T-helper 1 cell (primary cell): ENCODE measurements around the gene CGAS.
"Not testable (repeated sequence)": the region's sequence is repeated elsewhere in the genome, so short reads cannot be mapped to it uniquely, and the experiment has no call there.

Experiments
- DNase-seq, 5 donors: peaks; one replicate each; pipeline ENCODE4 v3.0.0-alpha.2; 2012 to 2020

CGAS gene

DNA sequence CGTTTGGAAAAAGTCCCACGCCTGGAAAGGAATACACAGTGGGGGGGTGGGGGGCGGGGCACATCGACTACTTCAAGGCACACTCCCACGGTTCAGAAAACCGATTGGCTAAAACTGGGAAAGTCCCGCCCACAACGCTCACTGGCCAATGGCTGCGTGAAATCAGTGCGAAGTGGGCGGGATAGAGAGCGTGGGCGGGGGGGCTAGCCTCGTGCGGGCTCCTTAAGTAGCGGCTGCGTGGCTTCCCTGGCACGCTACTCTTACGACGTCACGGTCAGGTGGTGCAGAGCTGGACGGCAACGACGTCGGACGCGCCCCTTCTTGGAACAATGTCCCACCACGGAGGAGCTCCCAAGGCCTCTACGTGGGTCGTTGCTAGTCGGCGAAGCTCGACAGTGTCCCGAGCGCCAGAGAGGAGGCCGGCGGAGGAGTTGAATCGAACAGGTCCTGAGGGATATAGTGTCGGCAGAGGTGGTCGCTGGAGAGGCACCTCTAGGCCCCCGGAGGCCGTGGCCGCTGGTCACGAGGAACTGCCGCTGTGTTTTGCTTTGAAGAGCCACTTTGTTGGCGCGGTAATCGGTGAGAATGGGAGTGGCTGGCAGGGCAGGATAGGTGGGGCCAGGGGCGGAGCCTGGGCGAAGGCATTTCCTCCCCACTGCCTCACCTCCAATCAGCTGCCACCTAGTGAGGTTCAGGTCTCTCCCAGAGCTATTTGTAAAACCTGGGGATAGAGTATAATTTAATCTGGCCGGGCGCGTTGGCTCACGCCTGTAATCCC is 57.3 kb downstream of the CGAS start, which contains the start of gene DDX43:
Gene DDX43, plus strand, starts transcription at position 252 of the 778 bp plus-strand sequence. Its CDS starts 78 bp downstream, at position 330.
- DNase-seq, result peak; percentile 22 to 33 (median 31)

DNA sequence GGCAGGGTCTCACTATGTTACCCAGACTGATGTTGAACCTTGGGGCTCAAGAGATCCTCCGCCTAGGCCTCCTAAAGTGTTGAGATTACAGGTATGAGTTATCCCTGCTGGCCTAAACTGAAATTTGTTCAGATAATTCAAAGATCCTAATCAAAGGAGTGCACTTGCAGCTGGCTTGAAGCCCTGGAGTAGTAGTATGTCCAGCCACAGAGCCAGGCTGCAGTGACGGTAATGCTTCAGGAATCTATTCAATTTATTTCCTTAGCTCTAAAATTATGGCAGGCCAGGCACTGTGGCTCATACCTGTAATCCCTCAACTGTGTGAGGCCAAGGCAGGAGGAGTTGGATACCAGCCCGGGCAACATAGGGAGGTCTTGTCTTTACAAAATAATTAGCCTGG is 58.8 kb downstream of the CGAS start:
- DNase-seq, result no peak

DNA sequence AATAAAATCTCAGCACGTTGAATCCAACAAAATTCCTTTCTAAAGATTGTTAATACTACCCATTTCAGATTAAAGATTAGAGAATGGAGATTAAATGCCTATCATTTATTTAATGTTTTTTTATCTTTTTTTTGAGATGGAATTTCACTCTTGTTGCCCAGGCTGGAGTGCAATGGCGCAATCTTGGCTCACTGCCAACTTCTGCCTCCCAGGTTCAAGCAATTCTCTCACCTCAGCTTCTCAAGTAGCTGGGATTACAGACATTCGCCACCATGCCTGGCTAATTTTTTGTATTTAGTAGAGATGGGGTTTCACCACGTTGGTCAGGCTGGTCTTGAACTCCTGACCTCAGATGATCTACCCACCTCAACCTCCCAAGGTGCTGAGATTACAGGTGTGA is 59.9 kb downstream of the CGAS start:
- DNase-seq, result not testable (repeated sequence)

DNA sequence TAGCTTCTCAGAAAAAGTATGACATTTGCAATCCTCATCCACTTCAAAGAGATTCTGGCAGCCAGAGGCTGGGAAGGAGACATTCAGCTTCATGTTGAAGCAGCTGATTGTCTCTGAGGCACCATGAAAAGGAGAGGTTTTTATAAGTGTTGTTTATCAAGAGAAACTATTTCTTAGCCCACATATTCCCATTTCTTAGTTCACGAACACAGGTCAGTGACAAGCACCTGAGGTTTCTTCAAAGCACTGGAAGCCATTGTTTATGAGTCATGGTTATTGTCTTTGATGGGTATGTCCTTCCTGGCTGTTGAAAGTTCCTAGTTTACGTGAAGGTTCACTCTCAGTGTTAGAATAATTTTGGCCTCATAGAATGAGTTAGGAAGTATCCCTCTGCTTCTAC is 60.4 kb downstream of the CGAS start:
- DNase-seq, result no peak

DNA sequence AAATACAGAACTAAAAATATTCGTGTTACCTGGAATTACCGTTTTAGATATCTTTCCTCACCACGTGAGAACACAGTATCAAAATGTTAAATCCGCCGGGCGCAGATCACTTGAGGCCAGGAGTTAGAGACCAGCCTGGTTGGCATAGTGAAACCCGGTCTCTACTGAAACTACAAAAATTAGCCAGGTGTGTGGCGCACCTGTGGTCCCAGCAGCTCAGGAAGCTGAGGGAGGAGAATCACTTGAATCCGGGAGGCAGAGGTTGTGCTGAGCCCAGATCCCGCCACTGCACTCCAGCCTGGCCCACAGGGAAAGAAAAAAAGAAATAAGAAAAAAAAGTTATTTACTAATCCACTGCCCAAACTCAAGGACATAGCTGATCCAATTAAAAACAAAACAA is 62.2 kb downstream of the CGAS start:
- DNase-seq, result no peak

DNA sequence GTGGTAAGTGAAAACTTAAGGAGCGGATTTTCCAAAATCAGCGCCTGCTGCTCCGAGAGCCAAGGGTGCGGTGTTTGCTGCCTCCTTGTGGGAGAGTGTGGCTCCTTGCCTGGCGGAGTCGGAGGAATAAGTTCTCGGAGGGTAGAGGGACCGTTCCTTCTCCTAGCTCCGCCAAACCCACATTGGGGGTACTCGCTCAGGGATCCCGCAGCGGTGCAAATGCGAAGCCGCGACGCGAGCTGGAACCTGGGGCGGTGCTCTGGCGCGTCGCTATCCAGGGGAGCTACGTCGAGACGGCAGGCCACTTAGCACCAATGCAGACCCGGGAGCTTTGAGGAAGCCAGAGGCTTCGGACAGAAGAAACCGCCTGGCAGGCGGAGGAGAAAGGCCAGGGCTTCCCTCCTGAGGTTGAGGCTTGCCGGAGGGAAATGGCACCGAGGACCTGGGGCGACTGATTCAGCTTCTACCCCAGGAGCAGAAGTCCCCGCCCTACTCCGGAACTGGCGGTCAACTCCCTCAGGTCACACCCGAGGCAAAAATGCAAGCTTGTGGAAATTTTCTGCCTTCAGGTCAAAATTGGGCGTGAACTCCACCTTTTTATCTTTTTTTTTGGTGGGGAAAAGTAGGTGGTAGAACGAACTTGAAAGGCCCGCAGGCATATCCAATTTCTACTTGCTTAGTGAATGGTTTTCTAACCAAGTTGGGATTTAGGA is 63.1 kb downstream of the CGAS start:
- DNase-seq, result peak; percentile 18 to 79 (median 34)

DNA sequence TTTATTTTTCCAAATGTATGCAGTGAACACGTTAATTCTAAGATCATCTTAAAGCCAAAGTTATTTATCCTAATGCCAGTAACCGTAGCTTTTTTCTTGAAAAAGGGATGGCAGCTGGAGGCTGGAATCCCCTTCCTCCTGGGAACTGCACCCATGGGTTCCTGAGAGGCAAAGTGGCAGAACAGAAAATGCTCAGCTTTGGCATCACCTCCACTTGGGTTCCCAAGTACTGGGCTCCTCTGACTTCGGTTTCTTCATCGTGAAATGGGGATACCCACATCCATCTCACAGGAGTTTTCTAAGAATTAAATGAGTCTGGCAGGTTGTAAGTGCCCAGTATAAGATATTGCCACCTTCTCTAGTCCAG is 63.7 kb downstream of the CGAS start:
- DNase-seq, result no peak

DNA sequence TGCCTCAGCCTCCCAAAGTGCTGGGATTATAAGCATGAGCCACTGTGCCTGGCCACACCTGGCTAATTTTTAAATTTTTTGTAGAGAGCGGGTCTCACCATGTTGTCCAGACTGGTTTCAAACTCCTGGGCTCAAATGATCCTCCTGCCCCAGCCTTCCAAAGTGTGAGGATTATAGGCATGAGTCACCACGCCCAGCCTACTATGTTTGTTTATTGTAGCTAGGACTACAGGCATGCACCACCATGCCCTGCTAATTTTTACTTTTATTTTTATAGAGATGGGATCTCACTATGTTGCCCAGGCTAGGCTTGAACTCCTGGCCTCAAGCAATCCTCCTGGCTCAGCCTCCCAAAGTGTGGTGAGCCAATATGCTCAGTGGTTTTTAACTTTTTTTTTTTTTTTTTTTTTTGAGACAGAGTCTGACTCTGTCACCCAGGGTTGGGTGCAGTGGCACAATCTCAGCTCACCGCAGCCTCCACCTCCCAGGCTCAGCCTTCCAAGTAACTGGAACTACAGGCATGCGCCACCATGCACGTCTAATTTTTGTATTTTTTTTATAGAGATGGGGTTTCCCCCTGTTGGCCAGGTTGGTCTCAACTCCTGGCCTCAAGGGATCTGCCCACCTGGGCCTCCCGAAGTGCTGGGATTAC is 69.5 kb downstream of the CGAS start:
- no peak for DNase-seq

DNA sequence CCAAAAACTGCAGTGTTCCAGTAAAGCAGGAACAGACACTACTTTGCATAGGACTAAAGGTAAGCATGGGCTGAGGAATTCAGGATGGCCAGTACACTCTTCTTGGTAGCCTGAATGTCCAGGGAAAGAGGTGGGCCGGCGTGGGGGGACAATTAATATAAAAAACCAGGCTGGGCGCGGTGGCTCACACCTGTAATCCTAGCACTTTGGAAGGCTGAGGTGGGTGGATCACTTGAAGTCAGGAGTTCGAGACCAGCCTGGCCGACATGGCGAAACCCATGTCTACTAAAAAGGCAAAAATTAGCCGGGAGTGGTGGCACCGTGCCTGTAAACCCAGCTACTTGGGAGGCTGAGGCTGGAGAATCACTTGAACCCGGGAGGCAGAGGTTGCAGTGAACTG is 70.6 kb downstream of the CGAS start:
- not testable (repeated sequence) for DNase-seq

DNA sequence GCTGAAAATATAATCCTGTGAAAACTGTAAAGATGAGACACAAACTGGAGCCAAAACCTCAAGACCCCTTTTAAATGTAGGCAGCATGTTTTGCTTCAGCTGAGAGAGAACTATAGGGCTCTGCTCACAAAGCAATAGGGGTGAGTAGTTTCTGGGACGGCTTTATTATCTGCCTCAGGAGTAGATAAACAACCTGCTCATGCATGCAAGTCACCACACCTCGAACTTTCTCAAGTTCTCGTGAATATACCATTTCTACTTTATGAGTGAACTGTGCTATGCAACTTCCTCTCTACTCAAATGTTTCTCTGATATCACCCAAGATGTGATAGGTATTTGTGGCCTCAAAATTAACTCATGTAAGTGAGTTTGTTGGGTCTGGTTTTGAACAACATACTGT is 74.9 kb downstream of the CGAS start:
- DNase-seq, result no peak

DNA sequence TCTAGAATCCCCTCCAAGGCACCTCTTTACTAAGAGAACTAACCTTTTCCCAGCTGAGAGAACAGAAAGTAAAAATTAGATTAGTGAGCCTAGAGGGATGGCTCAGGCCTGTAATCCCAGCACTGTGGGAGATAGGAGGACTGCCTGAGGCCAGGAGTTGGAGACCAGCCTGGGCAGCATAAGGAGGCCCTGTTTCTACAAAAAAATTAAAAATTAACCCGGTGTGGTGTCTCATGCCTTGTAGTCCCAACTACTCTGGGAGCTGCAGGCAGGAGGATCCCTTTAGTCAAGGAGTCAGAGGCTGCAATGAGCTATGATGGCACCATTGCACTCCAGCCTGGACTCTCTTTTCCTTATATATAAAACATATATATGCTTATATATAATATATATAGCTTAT is 76.9 kb downstream of the CGAS start:
- no peak for DNase-seq
